ENCODE measurements around the gene INPP5D. TPM values are rescaled to one million over a fixed set of nuclear protein-coding genes. Genes with fewer than 3 reads are reported as not detected.

INPP5D gene
- total RNA-seq, 1 experiment from 2014 or later: 2.3 TPM

DNA sequence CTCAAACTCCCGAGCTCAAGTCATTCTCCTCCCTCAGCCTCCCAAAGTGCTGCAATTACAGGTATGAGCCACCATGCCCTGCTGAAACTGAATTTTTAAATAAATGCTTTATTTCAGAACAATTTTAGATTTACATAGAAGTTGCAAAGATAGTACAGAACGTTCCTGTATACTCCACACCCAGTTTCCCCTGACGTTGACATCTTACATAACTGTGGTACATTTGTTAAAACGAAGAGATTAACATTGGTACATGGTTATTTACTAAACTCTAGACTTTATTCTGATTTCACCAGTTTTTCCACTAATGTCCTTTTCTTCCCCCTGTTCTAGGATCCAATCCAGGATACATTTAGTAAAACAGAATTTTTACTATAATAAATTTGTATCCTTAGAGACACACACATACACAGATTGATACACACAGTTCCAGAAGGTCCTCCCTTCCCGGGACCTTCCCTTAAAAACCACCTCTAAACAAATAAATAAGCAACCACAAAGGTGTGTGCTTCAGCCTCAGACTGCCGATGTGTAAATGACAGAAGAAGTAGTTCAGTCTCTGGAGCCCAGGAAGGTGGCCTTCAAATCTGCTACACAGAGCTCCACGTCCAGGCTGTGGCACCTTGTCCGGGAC is 20.8 kb upstream of the INPP5D start:
- DNase-seq (ENCODE audit: low spot score): no peak
- H3K36me3 ChIP-seq (ENCODE audit: insufficient read depth, low read length, poor library complexity, severe bottlenecking): no peaks in the 10 kb centered on the region
- no peak overlapping the region for H3K4me3 ChIP-seq (ENCODE audit: low read depth, low read length, poor library complexity, severe bottlenecking)
- ChIA-PET POLR2A (ENCODE audit: low non-redundant PET) (no interaction called here), CTCF (no interaction called here)
- H3K9me3 ChIP-seq (ENCODE audit: low read depth, low read length, poor library complexity, severe bottlenecking): no peaks in the 10 kb centered on the region
- BruUV-seq (replicated peaks): no TSS peak
- intact Hi-C loops (cut with micrococcal nuclease; ENCODE audit: unreplicated experiment): no loop called here
- no peak for TF ChIP-seq CTCF (conservative IDR thresholded peaks at IDR 0.05; ENCODE audit: low read depth, low read length)
- TF ChIP-seq EZH2 (IDR thresholded peaks at IDR 0.05; ENCODE audit: borderline replicate concordance, low read depth, low read length, poor library complexity, severe bottlenecking): no peak
- no peaks in the 10 kb centered on the region for H3K27me3 ChIP-seq (replicated peaks; ENCODE audit: insufficient read depth, low read depth, low read length, poor library complexity)
- H3K27ac ChIP-seq (ENCODE audit: low read depth, low read length, poor library complexity, severe bottlenecking): no peak overlapping the region
- H3K4me1 ChIP-seq (ENCODE audit: insufficient read depth, low read length, poor library complexity, severe bottlenecking): no peaks in the 10 kb centered on the region

- no peak overlapping the region for H3K27ac ChIP-seq (ENCODE audit: low read depth, low read length, poor library complexity, severe bottlenecking)
- no peaks in the 10 kb centered on the region for H3K27me3 ChIP-seq (replicated peaks; ENCODE audit: insufficient read depth, low read depth, low read length, poor library complexity)
- H3K36me3 ChIP-seq (ENCODE audit: insufficient read depth, low read length, poor library complexity, severe bottlenecking): no peaks in the 10 kb centered on the region
- DNase-seq (ENCODE audit: low spot score): no peak
- BruUV-seq (replicated peaks): no TSS peak
- POLR2A ChIA-PET (ENCODE audit: low non-redundant PET): no interaction called here
- no peaks in the 10 kb centered on the region for H3K9me3 ChIP-seq (ENCODE audit: low read depth, low read length, poor library complexity, severe bottlenecking)
- TF ChIP-seq EZH2 (IDR thresholded peaks at IDR 0.05; ENCODE audit: borderline replicate concordance, low read depth, low read length, poor library complexity, severe bottlenecking) (no peak), CTCF (conservative IDR thresholded peaks at IDR 0.05; ENCODE audit: low read depth, low read length) (no peak)
- CTCF ChIA-PET: no interaction called here
- intact Hi-C loops (cut with micrococcal nuclease; ENCODE audit: unreplicated experiment): no loop called here
- H3K4me3 ChIP-seq (ENCODE audit: low read depth, low read length, poor library complexity, severe bottlenecking): no peak overlapping the region
- H3K4me1 ChIP-seq (ENCODE audit: insufficient read depth, low read length, poor library complexity, severe bottlenecking): no peaks in the 10 kb centered on the region
Observed at GRCh38 chr2:233039846-233040530, 20.2 kb upstream of the INPP5D start.

DNA sequence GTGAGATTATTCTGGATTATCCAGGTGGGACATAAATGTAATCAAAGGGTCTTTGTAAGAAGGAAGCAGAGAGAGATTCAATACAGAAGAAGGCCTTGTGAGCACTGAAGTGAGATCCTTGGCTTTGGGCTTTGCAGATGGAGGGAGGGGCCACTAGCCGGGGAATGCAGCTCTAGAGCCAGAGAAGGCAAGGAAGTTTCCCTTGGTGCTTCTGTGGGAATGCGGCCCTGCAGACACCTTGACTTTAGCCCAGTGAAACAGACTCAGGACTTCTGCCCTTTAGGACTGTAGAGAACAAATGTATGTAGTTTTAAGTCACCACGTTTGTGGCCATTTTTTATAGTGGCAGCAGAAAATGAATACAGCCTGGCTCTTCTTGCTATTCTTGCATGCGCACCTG is 19.6 kb upstream of the INPP5D start:
- CTCF ChIA-PET: no interaction called here
- H3K4me1 ChIP-seq (ENCODE audit: insufficient read depth, low read length, poor library complexity, severe bottlenecking): no peaks in the 10 kb centered on the region
- no peak for DNase-seq (ENCODE audit: low spot score)
- no peak overlapping the region for H3K4me3 ChIP-seq (ENCODE audit: low read depth, low read length, poor library complexity, severe bottlenecking)
- no peaks in the 10 kb centered on the region for H3K9me3 ChIP-seq (ENCODE audit: low read depth, low read length, poor library complexity, severe bottlenecking)
- intact Hi-C loops (cut with micrococcal nuclease; ENCODE audit: unreplicated experiment): no loop called here
- no peaks in the 10 kb centered on the region for H3K27me3 ChIP-seq (replicated peaks; ENCODE audit: insufficient read depth, low read depth, low read length, poor library complexity)
- no peak for TF ChIP-seq EZH2 (IDR thresholded peaks at IDR 0.05; ENCODE audit: borderline replicate concordance, low read depth, low read length, poor library complexity, severe bottlenecking)
- TF ChIP-seq CTCF (conservative IDR thresholded peaks at IDR 0.05; ENCODE audit: low read depth, low read length): no peak
- H3K36me3 ChIP-seq (ENCODE audit: insufficient read depth, low read length, poor library complexity, severe bottlenecking): no peaks in the 10 kb centered on the region
- no TSS peak for BruUV-seq (replicated peaks)
- POLR2A ChIA-PET (ENCODE audit: low non-redundant PET): no interaction called here
- H3K27ac ChIP-seq (ENCODE audit: low read depth, low read length, poor library complexity, severe bottlenecking): no peak overlapping the region

Measured in A673 (cell line).